ENCODE data around the gene PIGC. TPM values are rescaled to one million over a fixed set of nuclear protein-coding genes. Genes with fewer than 3 reads are reported as not detected.

PIGC gene
- polyA plus RNA-seq, 4 donors: 19.0 to 32.5 (median 23.4) TPM

GRCh38 chr1:172473302-172473701 lies 29.4 kb upstream of the PIGC start:
- no peak overlapping the region for H3K27ac ChIP-seq (ENCODE audit: low read depth in 1 of 3, low read length in 2 of 3)
- DNase-seq: no peak
- H3K4me1 ChIP-seq (ENCODE audit: control insufficient read depth in 3 of 3, insufficient read depth in 2 of 3, low read depth in 1 of 3, low read length in 2 of 3): peaks cover 0 to 13% (median 0%) of the 10 kb centered on the region in 3 donors
- 67 to 82% (median 75%) methylated on average over 3 of the region's 3 CpGs for WGBS, 3 donors
- no peaks in the 10 kb centered on the region for H3K36me3 ChIP-seq (ENCODE audit: control insufficient read depth in 3 of 3, insufficient read depth in 2 of 3, low read depth in 1 of 3, low read length in 3 of 3)
- no peaks in the 10 kb centered on the region for H3K27me3 ChIP-seq (ENCODE audit: control insufficient read depth in 3 of 3, insufficient read depth in 3 of 3, low read length in 3 of 3)
- no peak for FAIRE-seq
- no peak overlapping the region for H3K4me3 ChIP-seq (ENCODE audit: low read depth in 1 of 3, low read length in 3 of 3)
- no peaks in the 10 kb centered on the region for H3K9me3 ChIP-seq (ENCODE audit: control insufficient read depth in 2 of 2, insufficient read depth in 1 of 2, low read depth in 1 of 2, low read length in 1 of 2)

DNA sequence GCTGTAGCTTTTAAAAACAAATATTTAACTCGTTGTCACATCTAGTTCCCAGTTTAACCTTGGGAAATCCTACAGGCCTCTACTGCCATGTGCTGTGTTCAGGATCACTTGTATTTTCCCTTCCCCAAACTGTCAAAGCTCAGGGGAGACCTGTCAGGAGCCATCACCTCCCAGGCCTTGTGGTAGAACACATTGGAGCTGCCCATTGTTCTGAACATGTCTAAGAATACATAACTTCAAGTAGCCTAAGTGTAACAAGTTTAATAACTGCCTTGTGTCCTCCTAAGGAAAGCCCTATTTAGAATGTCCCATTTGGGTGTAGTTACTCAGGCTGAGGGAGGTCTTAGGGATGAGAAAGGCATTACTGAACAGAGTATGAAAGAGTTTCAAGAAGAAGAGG lies 28.6 kb upstream of the PIGC start:
- Histone ChIP-seq H3K27ac (ENCODE audit: low read depth in 1 of 3, low read length in 2 of 3) (no peak overlapping the region), H3K36me3 (ENCODE audit: control insufficient read depth in 3 of 3, insufficient read depth in 2 of 3, low read depth in 1 of 3, low read length in 3 of 3) (no peaks in the 10 kb centered on the region), H3K4me1 (ENCODE audit: control insufficient read depth in 3 of 3, insufficient read depth in 2 of 3, low read depth in 1 of 3, low read length in 2 of 3) (peaks cover 0 to 13% (median 0%) of the 10 kb centered on the region in 3 donors), H3K27me3 (ENCODE audit: control insufficient read depth in 3 of 3, insufficient read depth in 3 of 3, low read length in 3 of 3) (no peaks in the 10 kb centered on the region), H3K9me3 (ENCODE audit: control insufficient read depth in 2 of 2, insufficient read depth in 1 of 2, low read depth in 1 of 2, low read length in 1 of 2) (no peaks in the 10 kb centered on the region), H3K4me3 (ENCODE audit: low read depth in 1 of 3, low read length in 3 of 3) (no peak overlapping the region)
- no peak for FAIRE-seq
- 72 to 79% (median 75%) methylated on average over 1 of the region's 1 CpG for WGBS, 3 donors
- no peak for DNase-seq

DNA sequence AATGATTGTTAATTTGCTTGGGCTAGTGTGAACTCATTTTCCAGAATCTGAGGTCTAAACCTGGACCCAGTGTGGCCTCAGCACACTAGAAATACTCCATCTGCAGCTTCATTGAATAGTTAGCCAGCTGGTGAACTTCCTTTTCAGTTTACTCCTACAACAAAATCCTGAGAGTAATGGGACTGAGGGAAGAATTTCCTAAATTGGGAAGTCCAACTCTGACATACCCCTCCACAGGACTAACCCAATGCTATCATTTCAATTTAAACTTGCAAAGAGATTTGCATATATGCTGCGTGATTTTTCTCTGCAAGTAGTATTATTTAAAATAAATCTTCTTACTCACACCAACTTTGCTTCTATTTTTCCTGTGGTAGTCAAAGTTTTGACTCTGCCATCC lies 27.8 kb upstream of the PIGC start:
- H3K27me3 ChIP-seq (ENCODE audit: control insufficient read depth in 3 of 3, insufficient read depth in 3 of 3, low read length in 3 of 3): no peaks in the 10 kb centered on the region
- FAIRE-seq (no peak), DNase-seq (no peak)
- H3K4me1 ChIP-seq (ENCODE audit: control insufficient read depth in 3 of 3, insufficient read depth in 2 of 3, low read depth in 1 of 3, low read length in 2 of 3): peaks cover 0 to 17% (median 0%) of the 10 kb centered on the region in 3 donors
- no peak overlapping the region for H3K27ac ChIP-seq (ENCODE audit: low read depth in 1 of 3, low read length in 2 of 3)
- WGBS, 3 donors: 96 to 97% (median 96%) methylated on average over 1 of the region's 1 CpG
- no peaks in the 10 kb centered on the region for H3K36me3 ChIP-seq (ENCODE audit: control insufficient read depth in 3 of 3, insufficient read depth in 2 of 3, low read depth in 1 of 3, low read length in 3 of 3)
- no peaks in the 10 kb centered on the region for H3K9me3 ChIP-seq (ENCODE audit: control insufficient read depth in 2 of 2, insufficient read depth in 1 of 2, low read depth in 1 of 2, low read length in 1 of 2)
- H3K4me3 ChIP-seq (ENCODE audit: low read depth in 1 of 3, low read length in 3 of 3): no peak overlapping the region

DNA sequence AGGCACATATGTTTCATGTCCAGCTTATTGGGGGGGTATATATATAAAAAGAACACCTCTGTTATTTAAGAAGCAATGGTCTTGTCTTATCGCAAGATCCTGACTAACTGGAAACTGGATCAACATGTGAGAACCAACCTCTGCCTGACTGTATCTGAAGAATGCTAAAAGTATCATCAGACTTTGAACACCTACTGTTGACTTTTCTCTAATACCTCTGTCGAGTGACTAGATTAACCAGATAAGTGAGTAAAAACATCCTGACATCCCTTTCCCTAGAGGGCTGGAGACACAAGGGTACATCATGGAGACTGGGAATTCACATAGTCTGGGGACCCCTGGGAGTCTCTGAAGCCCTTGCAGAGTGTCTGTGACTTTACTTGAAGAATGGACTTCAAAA lies 26.3 kb upstream of the PIGC start:
- no peak overlapping the region for H3K4me3 ChIP-seq (ENCODE audit: low read depth in 1 of 3, low read length in 3 of 3)
- no peaks in the 10 kb centered on the region for H3K36me3 ChIP-seq (ENCODE audit: control insufficient read depth in 3 of 3, insufficient read depth in 2 of 3, low read depth in 1 of 3, low read length in 3 of 3)
- H3K9me3 ChIP-seq (ENCODE audit: control insufficient read depth in 2 of 2, insufficient read depth in 1 of 2, low read depth in 1 of 2, low read length in 1 of 2): no peaks in the 10 kb centered on the region
- H3K4me1 ChIP-seq (ENCODE audit: control insufficient read depth in 3 of 3, insufficient read depth in 2 of 3, low read depth in 1 of 3, low read length in 2 of 3): peaks cover 0 to 14% (median 0%) of the 10 kb centered on the region in 3 donors
- DNase-seq: peak in 1 of 2 donors; percentile 68
- no peaks in the 10 kb centered on the region for H3K27me3 ChIP-seq (ENCODE audit: control insufficient read depth in 3 of 3, insufficient read depth in 3 of 3, low read length in 3 of 3)
- 36 to 67% (median 58%) methylated on average over 2 of the region's 2 CpGs for WGBS, 3 donors
- no peak overlapping the region for H3K27ac ChIP-seq (ENCODE audit: low read depth in 1 of 3, low read length in 2 of 3)
- no peak for FAIRE-seq

- Histone ChIP-seq H3K4me1 (ENCODE audit: control insufficient read depth in 3 of 3, insufficient read depth in 2 of 3, low read depth in 1 of 3, low read length in 2 of 3) (peaks cover 0 to 14% (median 0%) of the 10 kb centered on the region in 3 donors), H3K27ac (ENCODE audit: low read depth in 1 of 3, low read length in 2 of 3) (no peak overlapping the region), H3K27me3 (ENCODE audit: control insufficient read depth in 3 of 3, insufficient read depth in 3 of 3, low read length in 3 of 3) (no peaks in the 10 kb centered on the region), H3K9me3 (ENCODE audit: control insufficient read depth in 2 of 2, insufficient read depth in 1 of 2, low read depth in 1 of 2, low read length in 1 of 2) (no peaks in the 10 kb centered on the region), H3K4me3 (ENCODE audit: low read depth in 1 of 3, low read length in 3 of 3) (no peak overlapping the region), H3K36me3 (ENCODE audit: control insufficient read depth in 3 of 3, insufficient read depth in 2 of 3, low read depth in 1 of 3, low read length in 3 of 3) (no peaks in the 10 kb centered on the region)
- WGBS, 3 donors: 80 to 92% (median 86%) methylated on average over 3 of the region's 3 CpGs
- no peak for FAIRE-seq
- DNase-seq: no peak
These were observed 25.8 kb upstream of the PIGC start for GRCh38 chr1:172469717-172470116.

DNA sequence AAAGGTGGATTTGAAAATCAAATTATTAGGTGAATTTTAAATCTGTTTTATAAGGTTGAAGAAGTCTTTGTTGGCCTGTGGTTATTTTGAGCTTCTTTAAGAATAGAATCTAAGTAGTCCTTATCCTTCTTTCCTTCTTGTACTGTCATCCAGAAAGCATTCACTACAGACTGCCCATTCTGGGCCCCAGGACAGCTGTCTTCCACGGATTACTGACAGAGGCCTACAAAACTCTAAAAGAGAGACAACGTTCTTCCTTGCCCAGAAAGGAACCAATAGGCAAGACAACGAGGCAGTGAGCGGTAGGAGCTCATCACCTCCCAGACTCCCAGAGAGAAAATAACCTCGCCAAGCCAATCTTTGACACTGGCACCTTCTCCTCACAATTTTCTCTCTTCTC lies 24.4 kb upstream of the PIGC start:
- peaks cover 0 to 14% (median 0%) of the 10 kb centered on the region in 3 donors for H3K4me1 ChIP-seq (ENCODE audit: control insufficient read depth in 3 of 3, insufficient read depth in 2 of 3, low read depth in 1 of 3, low read length in 2 of 3)
- H3K9me3 ChIP-seq (ENCODE audit: control insufficient read depth in 2 of 2, insufficient read depth in 1 of 2, low read depth in 1 of 2, low read length in 1 of 2): no peaks in the 10 kb centered on the region
- H3K27me3 ChIP-seq (ENCODE audit: control insufficient read depth in 3 of 3, insufficient read depth in 3 of 3, low read length in 3 of 3): no peaks in the 10 kb centered on the region
- H3K36me3 ChIP-seq (ENCODE audit: control insufficient read depth in 3 of 3, insufficient read depth in 2 of 3, low read depth in 1 of 3, low read length in 3 of 3): no peaks in the 10 kb centered on the region
- DNase-seq (no peak), FAIRE-seq (no peak)
- H3K4me3 ChIP-seq (ENCODE audit: low read depth in 1 of 3, low read length in 3 of 3): no peak overlapping the region
- no peak overlapping the region for H3K27ac ChIP-seq (ENCODE audit: low read depth in 1 of 3, low read length in 2 of 3)
- WGBS, 3 donors: 85 to 92% (median 90%) methylated on average over 5 of the region's 5 CpGs

- Histone ChIP-seq H3K27me3 (ENCODE audit: control insufficient read depth in 3 of 3, insufficient read depth in 3 of 3, low read length in 3 of 3) (no peaks in the 10 kb centered on the region), H3K36me3 (ENCODE audit: control insufficient read depth in 3 of 3, insufficient read depth in 2 of 3, low read depth in 1 of 3, low read length in 3 of 3) (no peaks in the 10 kb centered on the region), H3K9me3 (ENCODE audit: control insufficient read depth in 2 of 2, insufficient read depth in 1 of 2, low read depth in 1 of 2, low read length in 1 of 2) (no peaks in the 10 kb centered on the region), H3K4me1 (ENCODE audit: control insufficient read depth in 3 of 3, insufficient read depth in 2 of 3, low read depth in 1 of 3, low read length in 2 of 3) (peaks cover 0 to 14% (median 0%) of the 10 kb centered on the region in 3 donors), H3K4me3 (ENCODE audit: low read depth in 1 of 3, low read length in 3 of 3) (no peak overlapping the region), H3K27ac (ENCODE audit: low read depth in 1 of 3, low read length in 2 of 3) (peak overlapping the region in 2 of 3 donors; percentile 41 to 78)
- DNase-seq (peak; percentile 59 to 69), FAIRE-seq (no peak)
- WGBS, 3 donors: 34 to 57% (median 45%) methylated on average over 3 of the region's 3 CpGs
These were observed 23.6 kb upstream of the PIGC start for GRCh38 chr1:172467446-172467845.

- DNase-seq: peak; percentile 52 to 55
- Histone ChIP-seq H3K27me3 (ENCODE audit: control insufficient read depth in 3 of 3, insufficient read depth in 3 of 3, low read length in 3 of 3) (no peaks in the 10 kb centered on the region), H3K9me3 (ENCODE audit: control insufficient read depth in 2 of 2, insufficient read depth in 1 of 2, low read depth in 1 of 2, low read length in 1 of 2) (no peaks in the 10 kb centered on the region), H3K27ac (ENCODE audit: low read depth in 1 of 3, low read length in 2 of 3) (peak overlapping the region in 2 of 3 donors; percentile 41 to 78), H3K4me1 (ENCODE audit: control insufficient read depth in 3 of 3, insufficient read depth in 2 of 3, low read depth in 1 of 3, low read length in 2 of 3) (peaks cover 0 to 14% (median 0%) of the 10 kb centered on the region in 3 donors), H3K4me3 (ENCODE audit: low read depth in 1 of 3, low read length in 3 of 3) (no peak overlapping the region), H3K36me3 (ENCODE audit: control insufficient read depth in 3 of 3, insufficient read depth in 2 of 3, low read depth in 1 of 3, low read length in 3 of 3) (no peaks in the 10 kb centered on the region)
- no peak for FAIRE-seq
- WGBS, 3 donors: 92 to 96% (median 95%) methylated on average over 3 of the region's 3 CpGs
These were observed 23.0 kb upstream of the PIGC start for GRCh38 chr1:172466795-172467407.

- H3K4me3 ChIP-seq (ENCODE audit: low read depth in 1 of 3, low read length in 3 of 3): no peak overlapping the region
- H3K4me1 ChIP-seq (ENCODE audit: control insufficient read depth in 3 of 3, insufficient read depth in 2 of 3, low read depth in 1 of 3, low read length in 2 of 3): peaks cover 0 to 14% (median 0%) of the 10 kb centered on the region in 3 donors
- no peaks in the 10 kb centered on the region for H3K9me3 ChIP-seq (ENCODE audit: control insufficient read depth in 2 of 2, insufficient read depth in 1 of 2, low read depth in 1 of 2, low read length in 1 of 2)
- FAIRE-seq: no peak
- DNase-seq: no peak
- H3K36me3 ChIP-seq (ENCODE audit: control insufficient read depth in 3 of 3, insufficient read depth in 2 of 3, low read depth in 1 of 3, low read length in 3 of 3): no peaks in the 10 kb centered on the region
- WGBS, 3 donors: 80 to 100% (median 98%) methylated on average over 1 of the region's 1 CpG
- no peak overlapping the region for H3K27ac ChIP-seq (ENCODE audit: low read depth in 1 of 3, low read length in 2 of 3)
- no peaks in the 10 kb centered on the region for H3K27me3 ChIP-seq (ENCODE audit: control insufficient read depth in 3 of 3, insufficient read depth in 3 of 3, low read length in 3 of 3)
These were observed 21.7 kb upstream of the PIGC start for GRCh38 chr1:172465617-172466016.

Measured in small intestine (tissue), 7 donors.